Measurements from ENCODE around the gene NEBL.

DNA sequence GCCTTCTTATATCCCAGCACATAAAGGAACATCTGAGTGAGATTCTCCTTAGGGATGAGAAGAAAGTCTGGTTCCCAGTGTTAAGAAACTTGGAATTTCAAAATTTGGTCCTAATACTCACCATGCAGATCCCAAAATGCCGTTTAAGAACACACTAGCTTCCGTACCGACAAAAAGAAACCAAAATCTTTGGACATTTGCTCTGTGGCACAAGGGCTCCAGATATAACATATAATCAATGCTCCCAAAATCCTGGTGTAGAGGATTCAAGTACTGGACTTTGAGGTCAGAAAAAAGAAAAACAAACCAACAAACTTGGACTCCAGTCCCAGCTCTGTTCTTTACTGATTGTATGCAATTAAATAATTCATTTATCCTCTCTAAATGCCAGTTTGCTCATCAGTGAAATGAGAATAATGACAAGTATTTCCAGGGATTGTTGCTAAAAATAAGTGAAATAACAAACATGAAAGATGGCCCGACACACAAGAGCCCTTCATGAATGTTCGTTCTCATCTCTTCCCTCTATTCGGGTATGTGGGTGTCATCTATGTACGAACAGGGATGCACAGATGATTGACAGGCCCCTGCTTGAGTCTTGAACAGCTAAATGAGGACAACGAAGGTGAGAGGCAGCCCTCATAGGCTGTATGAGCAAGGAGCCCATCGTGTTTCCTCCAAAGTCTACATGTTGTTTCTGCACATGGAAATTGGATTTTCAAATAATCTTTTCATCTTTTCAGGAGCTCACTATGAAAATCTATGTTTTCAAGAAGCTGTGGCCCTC lies 48.6 kb upstream of the NEBL start:
- TF ChIP-seq, protein P1, sequence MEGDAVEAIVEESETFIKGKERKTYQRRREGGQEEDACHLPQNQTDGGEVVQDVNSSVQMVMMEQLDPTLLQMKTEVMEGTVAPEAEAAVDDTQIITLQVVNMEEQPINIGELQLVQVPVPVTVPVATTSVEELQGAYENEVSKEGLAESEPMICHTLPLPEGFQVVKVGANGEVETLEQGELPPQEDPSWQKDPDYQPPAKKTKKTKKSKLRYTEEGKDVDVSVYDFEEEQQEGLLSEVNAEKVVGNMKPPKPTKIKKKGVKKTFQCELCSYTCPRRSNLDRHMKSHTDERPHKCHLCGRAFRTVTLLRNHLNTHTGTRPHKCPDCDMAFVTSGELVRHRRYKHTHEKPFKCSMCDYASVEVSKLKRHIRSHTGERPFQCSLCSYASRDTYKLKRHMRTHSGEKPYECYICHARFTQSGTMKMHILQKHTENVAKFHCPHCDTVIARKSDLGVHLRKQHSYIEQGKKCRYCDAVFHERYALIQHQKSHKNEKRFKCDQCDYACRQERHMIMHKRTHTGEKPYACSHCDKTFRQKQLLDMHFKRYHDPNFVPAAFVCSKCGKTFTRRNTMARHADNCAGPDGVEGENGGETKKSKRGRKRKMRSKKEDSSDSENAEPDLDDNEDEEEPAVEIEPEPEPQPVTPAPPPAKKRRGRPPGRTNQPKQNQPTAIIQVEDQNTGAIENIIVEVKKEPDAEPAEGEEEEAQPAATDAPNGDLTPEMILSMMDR (IDR thresholded peaks at IDR 0.05) = no peak
- TF ChIP-seq POLR2A (IDR thresholded peaks at IDR 0.05) = no peak

All from right lobe of liver (tissue), 4 donors.